ENCODE results near the gene PROB1.
"Not testable (repeated sequence)": the region's sequence is repeated elsewhere in the genome, so short reads cannot be mapped to it uniquely, and the experiment has no call there.

The PROB1 gene

DNA sequence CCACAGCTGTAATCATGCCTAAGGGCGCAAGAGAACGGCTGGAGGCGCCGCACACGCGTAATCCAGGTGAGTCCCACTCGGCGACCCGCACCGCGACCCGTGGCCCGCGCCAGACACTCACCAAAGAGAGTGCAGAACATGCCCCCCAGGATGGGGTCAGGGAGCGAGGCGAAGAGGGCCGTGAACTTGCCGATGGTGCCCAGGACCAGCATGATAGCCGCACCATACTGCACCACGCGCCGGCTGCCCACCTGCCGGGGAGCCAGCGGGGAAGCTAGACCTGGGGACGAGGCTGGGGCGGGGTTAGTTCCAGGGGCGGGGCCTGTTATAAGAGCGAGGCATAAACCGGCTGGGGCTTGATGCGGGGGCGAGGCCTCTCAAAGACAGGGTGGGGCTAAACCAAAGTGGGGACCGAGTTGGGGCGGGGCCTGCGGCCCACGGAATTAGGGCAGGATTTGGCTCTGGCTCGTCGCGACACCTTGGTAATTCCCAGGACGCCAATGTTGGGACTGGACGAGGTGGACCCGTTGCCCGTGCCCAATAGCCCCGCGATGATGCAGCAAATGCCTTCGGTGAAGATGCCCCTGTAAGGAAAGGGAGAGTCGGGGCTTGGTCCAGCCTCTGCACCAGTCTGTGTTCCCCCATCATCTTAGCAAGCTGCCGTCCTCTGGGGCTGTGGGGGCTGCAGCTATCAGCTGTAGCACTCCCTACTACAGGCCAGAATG, 16.6 kb downstream of the PROB1 start:
- no peak for DNase-seq

DNA sequence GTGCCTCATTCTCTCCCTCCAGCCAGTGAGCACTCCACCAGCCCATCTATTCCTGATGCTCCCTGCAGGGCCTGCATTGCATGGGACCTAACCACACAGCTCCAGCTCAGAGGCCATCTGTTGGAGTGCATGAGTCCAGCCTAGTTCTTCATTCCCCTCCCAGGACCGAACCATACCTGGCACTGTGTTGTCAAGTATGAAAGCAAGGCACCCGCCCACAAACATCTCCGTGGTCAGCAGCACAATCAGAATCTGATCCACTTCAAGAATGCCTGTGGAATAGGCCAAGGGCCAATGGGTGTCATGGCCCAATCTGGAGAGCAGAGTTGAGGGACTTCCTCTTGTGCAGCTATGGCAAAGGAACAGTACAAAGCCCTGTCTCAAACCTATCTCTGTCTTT, 17.7 kb downstream of the PROB1 start:
- no peak for DNase-seq

DNA sequence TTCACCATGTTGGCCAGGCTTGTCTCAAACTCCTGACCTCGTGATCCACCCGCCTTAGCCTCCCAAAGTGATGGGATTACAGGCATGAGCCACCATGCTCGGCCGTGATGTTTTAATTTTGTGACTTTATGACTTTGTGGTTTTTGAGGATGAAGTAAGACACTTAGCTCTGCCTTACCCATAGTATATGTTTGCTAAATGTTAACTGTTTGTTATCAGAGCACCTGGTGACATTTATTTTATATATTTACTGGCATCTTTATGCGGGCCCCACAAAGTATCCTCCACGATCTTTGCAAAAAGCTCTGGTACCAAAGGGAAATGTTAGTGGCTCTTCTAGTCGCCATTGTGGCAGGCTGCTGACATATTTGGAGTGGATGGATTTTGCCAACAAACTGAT, 18.5 kb downstream of the PROB1 start:
- DNase-seq: no peak

DNA sequence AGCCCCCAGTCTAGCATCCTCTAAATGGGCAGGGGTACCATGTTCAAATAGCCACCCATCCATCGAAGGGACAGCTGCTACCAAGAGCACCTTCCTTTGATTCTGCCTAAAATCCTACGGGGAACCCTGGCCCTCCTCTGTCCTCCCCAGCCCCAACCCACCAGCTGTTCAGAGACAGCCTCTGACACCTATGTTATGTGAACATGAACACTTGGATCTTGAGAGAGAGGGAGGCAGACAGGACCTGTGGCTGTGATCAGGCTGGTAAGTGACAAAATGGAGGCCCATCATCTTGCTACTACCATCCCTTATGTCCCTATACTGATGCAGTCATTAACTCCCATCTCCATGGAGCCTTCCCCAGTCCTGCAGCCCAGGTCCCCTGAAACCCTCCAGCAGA, 20.0 kb downstream of the PROB1 start:
- DNase-seq: no peak

DNA sequence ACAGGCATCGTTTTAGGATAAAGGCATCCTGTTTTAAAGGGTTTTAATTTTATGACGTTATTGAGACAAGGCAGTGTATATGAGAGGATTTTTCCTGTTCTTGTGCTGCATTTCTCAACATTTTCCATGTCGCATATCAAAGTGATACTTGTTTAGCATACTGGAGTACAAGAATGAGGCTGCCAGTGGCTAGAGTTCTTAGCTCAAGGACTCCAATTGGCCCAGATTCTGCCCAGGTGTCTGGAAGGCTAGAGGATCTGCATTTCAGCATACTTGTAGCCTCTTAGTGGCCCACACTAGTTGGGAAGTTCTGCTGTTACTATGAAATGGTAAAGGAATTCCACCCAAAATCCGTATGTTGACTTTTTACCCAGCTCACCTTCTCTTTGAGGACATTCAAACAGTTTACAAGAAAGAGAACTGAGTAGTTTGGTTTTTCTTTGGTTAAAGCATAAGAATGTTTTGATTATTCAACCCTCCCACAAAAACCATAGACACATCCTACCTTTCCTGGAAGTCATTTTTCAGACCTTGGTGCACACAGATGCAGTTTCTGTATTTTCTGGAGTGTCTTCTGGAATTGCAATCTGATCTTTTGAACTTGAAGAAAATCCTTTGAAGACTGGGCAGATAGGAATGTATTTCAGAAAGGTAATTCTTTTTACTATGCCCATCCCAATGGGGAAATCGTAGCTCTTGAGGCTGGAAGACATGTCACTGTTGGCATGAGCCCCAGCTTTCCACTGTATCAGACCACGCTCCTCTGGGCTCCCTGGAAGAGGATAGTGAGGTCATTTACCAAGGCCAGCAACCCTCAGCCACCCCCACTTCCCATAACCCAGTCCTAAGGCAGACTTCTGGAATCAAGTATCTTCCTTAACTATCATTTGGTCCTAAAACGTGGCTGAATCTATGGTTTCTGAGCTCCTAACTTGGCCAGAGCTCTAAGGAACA, 23.1 kb downstream of the PROB1 start:
- no peak for DNase-seq

DNA sequence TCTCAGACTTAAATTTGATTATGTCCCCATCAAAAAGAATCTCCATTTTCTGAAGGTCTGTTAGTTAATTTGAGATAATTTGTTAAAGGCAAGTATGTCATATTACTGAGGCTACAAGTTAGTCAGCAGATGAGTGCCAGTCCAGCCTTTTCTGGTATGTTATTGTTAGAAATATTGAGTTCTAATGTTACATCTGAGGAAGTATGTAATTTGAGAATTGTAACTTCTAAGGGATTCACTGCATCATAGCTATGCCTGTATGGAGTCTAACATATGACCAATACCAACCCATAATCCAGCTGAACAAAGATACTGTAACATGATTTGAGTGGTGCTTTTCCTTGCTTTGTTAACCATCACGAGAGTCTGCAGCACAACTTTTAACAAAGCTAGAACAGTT, 25.7 kb downstream of the PROB1 start:
- DNase-seq: no peak

DNA sequence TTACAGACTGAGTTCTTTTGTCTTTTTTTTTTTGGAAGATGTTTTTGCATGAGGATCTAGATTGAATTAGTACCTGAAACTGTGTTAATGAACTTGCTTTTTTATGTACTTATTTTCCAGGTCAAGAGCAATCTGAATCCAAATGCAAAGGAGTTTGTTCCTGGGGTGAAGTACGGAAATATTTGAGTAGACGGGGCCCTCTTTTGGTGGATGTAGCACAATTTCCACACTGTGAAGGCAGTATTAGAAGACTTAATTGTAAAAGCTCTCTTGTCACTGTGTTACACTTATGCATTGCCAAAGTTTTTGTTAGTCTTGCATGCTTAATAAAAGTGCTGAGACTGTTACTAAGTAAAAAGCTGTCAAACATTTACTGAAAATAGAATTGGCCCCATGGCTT, 26.3 kb downstream of the PROB1 start:
- no peak for DNase-seq

DNA sequence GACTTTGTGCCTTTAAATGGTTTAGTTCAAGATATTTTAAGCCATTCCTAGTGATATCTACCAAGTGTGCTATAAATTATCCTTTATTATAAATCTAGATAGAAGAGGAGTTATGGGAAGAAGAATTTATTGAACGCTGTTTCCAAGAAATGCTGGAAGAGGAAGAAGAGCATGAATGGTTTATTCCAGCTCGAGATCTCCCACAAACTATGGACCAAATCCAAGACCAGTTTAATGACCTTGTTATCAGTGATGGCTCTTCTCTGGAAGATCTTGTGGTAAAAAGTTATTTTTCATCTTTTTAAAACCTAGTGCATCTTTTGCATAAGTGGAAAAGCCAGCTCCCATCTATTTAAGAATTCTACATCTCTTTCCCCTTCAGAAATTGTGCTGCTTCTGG, 30.4 kb downstream of the PROB1 start:
- no peak for DNase-seq

DNA sequence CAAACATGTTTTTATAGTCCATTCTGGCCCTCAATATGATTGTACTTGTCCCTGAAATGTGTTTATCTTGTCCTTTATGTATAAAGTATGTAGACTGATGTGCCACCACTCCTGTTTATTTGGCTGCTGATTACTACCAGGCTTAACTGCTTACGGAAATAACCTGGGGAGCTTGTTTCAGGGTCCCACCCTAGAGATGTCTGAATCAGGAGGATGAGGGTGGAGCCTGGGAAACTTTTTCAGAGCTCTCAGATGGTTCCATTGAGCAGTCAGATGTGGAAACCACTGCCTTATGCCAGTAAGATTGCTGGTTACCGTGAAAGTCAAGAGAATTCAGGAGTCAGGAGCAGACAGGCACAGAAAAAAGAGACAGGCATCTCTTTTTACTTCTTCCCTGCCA, 31.0 kb downstream of the PROB1 start:
- no peak for DNase-seq

DNA sequence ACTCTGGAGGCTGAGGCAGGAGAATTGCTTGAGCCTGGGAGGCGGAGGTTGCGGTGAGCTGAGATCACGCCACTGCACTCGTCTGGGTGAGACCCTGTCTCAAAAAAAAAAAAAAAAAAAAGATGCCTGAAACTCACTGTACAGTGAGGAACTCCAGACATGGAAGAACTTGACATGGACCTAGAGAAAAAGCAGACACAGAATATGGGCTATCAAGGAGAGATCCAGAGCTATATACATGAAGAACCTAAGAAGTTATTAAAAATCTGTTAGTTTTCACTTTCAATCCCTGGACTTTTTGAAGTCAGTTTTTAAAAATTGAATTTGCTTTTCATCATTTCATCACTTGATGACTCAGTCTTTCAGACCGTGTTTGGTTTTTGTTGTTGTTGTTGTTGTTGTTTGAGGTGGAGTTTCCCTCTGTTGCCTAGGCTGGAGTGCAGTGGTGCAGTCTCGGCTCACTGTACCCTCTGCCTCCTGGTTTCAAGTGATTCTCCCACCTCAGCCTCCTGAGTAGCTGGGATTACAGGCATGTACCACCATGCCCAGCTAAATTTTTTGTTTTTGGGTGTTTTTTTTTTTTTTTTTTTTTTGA, 33.0 kb downstream of the PROB1 start:
- DNase-seq: no peak

DNA sequence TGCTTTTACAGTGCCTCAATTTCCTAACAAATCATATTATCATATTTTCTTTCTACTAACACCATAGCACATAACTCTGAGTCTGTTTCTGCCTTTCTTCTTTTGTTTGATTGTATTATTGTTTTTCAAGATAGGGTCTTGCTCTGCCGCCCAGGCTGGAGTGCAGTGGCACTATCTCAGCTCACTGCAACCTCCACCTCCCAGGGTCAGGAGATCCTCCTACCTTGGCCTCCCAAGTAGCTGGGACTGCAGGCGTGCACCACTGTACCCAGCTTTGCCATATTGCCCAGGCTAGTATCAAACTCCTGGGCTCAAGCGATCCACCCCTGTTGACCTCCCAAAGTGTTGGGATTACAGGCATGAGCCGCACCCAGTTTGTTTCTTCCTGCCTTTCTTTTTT, 34.5 kb downstream of the PROB1 start:
- no peak for DNase-seq

DNA sequence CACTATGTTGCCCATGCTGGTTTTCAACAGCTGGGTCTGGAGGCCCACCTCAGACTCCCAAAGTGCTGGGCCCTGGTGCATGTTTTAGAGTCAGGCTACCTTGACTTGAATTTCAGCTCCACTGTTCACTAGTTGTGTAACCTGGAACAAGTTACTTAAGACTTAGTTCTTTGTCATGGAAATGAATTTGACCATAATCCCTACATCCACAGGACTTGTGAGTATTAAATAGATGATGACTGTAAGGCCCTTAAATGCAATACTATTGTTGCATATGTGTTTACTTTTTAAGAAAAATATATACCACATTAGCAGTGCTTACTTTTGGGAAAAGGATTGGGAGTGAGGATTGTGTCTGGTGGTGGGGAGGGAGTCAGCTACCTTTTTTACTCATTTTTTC, 36.8 kb downstream of the PROB1 start:
- DNase-seq: no peak

DNA sequence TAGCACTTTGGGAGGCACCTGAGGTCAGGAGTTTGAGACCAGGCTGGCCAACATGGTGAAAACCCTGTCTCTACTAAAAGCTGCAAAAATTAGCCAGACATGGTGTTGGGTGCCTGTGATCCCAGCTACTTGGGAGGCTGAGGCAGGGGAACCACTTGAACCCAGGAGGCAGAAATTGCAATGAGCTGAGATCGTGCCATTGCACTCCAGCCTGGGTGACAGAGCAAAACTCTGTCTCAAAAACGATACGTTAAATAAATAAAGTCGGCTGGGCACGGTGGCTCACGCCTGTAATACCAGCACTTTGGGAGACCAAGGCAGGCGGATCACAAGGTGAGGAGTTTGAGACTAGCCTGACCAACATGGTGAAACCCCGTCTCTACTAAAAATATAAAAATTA, 39.0 kb downstream of the PROB1 start:
- not testable (repeated sequence) for DNase-seq

DNA sequence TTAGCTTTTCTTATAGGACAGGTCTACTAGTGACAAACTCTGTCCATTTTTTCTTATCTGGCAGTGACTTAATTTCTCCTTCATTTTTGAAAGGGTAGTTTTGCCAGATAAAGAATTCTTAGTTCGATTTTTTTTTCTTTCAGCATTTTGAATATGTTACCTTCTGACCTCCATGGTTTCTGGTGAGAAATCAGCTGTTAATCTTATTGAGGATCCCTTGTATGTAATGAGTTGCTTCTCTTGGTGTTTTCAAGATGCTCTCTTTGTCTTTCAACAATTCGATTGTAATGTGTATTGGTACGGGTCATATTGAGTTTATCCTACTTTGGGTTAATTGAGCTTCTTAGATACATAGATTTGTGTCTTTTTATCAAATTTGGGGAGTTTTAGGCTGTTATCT, 40.7 kb downstream of the PROB1 start:
- no peak for DNase-seq

DNA sequence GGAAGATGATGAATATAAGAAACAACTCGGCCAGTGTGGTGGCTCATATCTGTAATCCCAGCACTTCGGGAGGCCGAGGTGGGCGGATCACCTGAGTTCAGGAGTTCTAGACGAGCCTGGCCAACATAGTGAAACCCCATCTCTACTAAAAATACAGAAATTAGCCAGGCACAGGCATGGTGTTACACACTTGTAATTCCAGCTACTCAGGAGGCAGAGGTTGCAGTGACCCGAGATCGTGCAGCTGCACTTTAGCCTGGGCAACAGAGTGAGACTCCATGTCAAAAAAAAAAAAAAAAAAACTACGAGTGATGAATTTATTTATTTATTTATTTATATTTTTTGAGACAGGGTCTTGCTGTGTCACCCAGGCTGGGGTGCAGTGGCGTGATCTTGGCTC, 47.0 kb downstream of the PROB1 start:
- not testable (repeated sequence) for DNase-seq

DNA sequence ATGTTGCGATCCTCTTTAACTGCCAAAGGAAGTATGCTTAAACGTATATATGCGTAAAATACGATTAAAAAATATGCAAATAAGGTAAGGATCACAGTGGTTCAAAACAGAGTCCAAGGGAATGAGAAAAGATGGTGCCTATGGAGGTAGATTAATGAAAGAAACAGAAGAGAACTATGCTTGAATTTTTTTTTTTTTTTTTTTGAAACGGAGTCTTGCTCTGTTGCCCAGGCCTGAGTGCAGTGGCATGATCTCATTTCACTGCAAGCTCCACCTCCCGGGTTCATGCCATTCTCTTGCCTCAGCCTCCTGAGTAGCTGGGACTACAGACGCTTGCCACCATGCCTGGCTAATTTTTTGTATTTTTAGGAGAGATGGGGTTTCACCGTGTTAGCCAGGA, 49.5 kb downstream of the PROB1 start:
- not testable (repeated sequence) for DNase-seq

DNA sequence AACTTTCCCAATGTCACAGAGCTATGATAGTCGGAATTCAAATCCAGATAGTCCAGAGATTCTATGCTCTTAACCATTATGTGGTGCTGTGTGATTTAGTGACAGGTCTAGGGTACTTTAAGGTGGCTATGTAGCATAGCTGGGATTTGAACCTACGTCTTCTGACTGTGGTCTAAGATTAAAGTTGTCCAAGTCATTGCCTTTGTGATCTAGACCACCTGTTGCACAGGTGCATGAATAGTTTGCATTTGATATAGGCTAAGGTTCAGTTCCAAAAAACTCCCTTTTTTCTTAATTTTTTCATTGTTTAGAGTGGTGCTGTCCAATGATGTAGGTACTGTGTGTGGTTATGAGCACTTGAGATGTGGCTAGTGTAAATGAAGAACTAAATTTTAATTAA, 50.7 kb downstream of the PROB1 start:
- no peak for DNase-seq

DNA sequence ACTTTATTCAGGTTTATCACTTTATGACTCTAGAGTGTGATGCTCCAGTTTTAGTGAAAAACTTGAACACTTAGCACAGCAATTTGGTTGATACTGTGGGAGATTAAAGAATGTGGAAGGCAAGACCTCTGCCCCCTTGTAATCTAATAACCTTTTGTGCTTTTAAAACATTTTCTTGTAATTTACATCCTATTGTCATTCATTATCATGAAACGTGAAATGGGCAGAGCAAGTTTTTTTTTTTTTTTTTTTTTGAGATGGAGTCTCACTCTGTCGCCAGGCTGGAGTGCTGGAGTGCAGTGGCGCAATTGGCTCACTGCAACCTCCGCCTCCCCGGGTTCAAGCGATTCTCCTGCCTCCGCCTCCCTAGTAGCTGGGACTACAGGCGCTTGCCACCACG, 51.4 kb downstream of the PROB1 start:
- DNase-seq: no peak

DNA sequence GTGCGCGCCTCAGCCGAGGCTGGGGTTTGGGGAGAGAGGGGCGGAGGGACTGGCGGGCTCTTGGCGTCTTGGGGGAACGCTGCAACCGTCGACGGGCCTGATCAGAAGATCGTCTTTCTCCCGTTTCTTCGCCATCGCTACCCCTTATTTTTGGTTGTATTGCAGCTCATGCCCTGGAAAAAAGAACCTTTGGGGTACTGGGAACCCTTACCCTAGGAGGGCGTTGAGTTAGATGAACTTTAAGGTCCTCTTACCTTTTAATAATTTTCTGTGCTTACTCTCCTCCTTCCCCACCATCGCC, 52.5 kb downstream of the PROB1 start:
- DNase-seq: no peak

DNA sequence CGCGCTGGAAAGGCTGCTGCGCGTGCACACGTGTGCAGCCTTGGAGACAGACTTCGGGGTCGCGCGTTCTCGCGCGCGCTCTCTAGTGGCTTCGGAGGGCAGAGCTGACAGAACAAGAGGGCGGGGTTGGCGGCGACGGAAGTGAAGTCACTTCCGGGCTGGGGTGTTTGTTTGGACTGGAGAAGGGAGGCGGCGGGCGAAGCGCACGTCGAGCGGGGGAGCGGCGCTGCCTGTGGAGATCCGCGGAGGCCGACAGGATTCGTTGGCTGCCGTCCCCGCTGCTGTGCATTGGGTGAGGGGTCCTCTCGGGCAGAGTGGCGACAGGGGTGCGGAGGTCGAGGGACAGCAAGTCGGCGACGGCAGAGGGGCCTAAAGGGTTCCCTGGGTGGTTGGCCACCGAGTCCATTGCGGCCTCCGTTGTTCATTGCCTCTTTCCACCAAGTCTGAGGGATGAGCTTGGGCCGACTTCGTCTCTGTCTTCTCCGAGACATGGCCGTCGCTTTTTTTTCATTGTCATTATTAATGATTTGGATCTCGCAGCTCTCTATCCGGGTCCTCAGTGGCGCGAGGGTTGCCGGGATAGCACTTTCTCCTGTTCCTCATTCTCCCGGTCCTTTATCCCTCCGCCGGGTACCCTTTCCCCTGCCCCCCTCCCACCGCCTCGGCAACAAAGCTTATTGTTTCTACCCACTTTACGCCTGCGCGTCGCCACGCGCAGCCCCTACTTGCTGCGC, 53.0 kb downstream of the PROB1 start, which contains the start of gene PAIP2:
TSS of gene PAIP2 (plus strand) at position 166 of the 734 bp plus-strand sequence. CDS start 21,931 bp downstream, outside the sequence.
- DNase-seq: peak; percentile 96

DNA sequence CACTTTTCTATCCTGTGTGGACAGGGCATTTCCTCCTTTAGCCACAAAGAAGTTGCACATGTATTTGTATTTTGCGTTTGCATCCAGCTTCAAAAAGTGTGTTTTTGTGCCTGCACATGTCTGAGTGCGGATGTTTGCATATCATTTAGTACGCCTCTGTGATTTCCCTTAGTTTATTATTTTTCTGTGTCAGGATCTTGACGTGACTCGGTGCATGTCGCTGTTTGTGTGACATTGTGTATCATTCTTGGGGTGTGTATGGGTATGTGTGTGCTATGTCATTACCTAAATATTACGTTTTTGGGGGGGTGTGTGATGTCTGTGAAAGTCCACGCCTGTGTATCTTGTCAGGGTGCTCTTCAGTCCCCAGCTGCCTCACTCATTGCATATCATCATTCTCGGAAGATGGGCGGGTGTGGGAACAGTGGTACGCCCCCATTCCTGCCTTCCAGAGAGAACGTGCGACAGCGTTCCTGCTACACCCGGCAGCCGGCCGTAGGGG, 53.7 kb downstream of the PROB1 start:
- no peak for DNase-seq
